ENCODE results near the gene LRRC56. TPM values are rescaled to one million over a fixed set of nuclear protein-coding genes. Genes with fewer than 3 reads are reported as not detected.

The LRRC56 gene
- 0.18 and 0.19 TPM in 2 replicates for total RNA-seq (2014; rRNA removed; shearing (Covaris generic))

- DNase-seq (ENCODE audit: low spot score): no peak
Measured at GRCh38 chr11:536841-537621, at the start of gene LRRC56. Gene LRRC56 (plus strand): TSS chr11:537527. CDS start chr11:540685, 3,158 bp downstream.

GRCh38 chr11:487571-488021 lies 49.7 kb upstream of the LRRC56 start:
- no peak for DNase-seq (ENCODE audit: low spot score)

- DNase-seq (ENCODE audit: low spot score): no peak
Measured at GRCh38 chr11:488062-488461, 49.3 kb upstream of the LRRC56 start.

GRCh38 chr11:488579-488978 lies 48.7 kb upstream of the LRRC56 start:
- no peak for DNase-seq (ENCODE audit: low spot score)

- DNase-seq (ENCODE audit: low spot score): no peak
Measured at GRCh38 chr11:488992-489391, 48.3 kb upstream of the LRRC56 start.

- no peak for DNase-seq (ENCODE audit: low spot score)
Measured at GRCh38 chr11:489610-490185, 47.6 kb upstream of the LRRC56 start.

GRCh38 chr11:490186-490929 lies 47.0 kb upstream of the LRRC56 start:
- DNase-seq (ENCODE audit: low spot score): no peak

- DNase-seq (ENCODE audit: low spot score): no peak
Measured at GRCh38 chr11:490930-491260, 46.4 kb upstream of the LRRC56 start.

- no peak for DNase-seq (ENCODE audit: low spot score)
Measured at GRCh38 chr11:491358-491757, 46.0 kb upstream of the LRRC56 start.

- DNase-seq (ENCODE audit: low spot score): no peak
Measured at GRCh38 chr11:492427-493226, 44.7 kb upstream of the LRRC56 start.

- DNase-seq (ENCODE audit: low spot score): no peak
Measured at GRCh38 chr11:494761-495536, 42.4 kb upstream of the LRRC56 start.

- DNase-seq (ENCODE audit: low spot score): no peak
Measured at GRCh38 chr11:495537-495931, 41.8 kb upstream of the LRRC56 start.

GRCh38 chr11:496834-497564 lies 40.3 kb upstream of the LRRC56 start:
- no peak for DNase-seq (ENCODE audit: low spot score)

- no peak for DNase-seq (ENCODE audit: low spot score)
Measured at GRCh38 chr11:497565-498296, 39.6 kb upstream of the LRRC56 start.

- DNase-seq (ENCODE audit: low spot score): no peak
Measured at GRCh38 chr11:498297-499181, 38.8 kb upstream of the LRRC56 start.

- no peak for DNase-seq (ENCODE audit: low spot score)
Measured at GRCh38 chr11:499201-500076, 37.9 kb upstream of the LRRC56 start.

GRCh38 chr11:501001-501682 lies 36.2 kb upstream of the LRRC56 start:
- DNase-seq (ENCODE audit: low spot score): no peak

All from H4 (cell line).